ENCODE measurements around the gene NOSIP. TPM values are rescaled to one million over a fixed set of nuclear protein-coding genes. Genes with fewer than 3 reads are reported as not detected.

The NOSIP gene
- total and polyA plus RNA-seq, 10 of the 15 experiments (the other 5 are each of a cell fraction or from before 2014, with no cell fraction given) = 7.2 to 85.5 (median 48.4) TPM

GRCh38 chr19:49570138-49570856 is 10.1 kb downstream of the NOSIP start (continued):
- 0 out of 2 replicates have a peak, but pooled peaks have one; percentile 21 for TF ChIP-seq ESRRA (IDR thresholded peaks at IDR 0.05; ENCODE audit: low read length)
- no peak for TF ChIP-seq SMAD5 (IDR thresholded peaks at IDR 0.05; ENCODE audit: low read depth)
- TF ChIP-seq HSF1 (IDR thresholded peaks at IDR 0.05; ENCODE audit: low read depth, low read length) = no peak
- no peak for TF ChIP-seq ZNF274 (IDR thresholded peaks at IDR 0.05; ENCODE audit: insufficient read depth, insufficient read length)
- TF ChIP-seq RCOR1 (conservative IDR thresholded peaks at IDR 0.05; ENCODE audit: low read depth, low read length) = no peak
- TF ChIP-seq NKRF (conservative IDR thresholded peaks at IDR 0.05) = no peak
- TF ChIP-seq SMC3 (IDR thresholded peaks at IDR 0.05; ENCODE audit: borderline replicate concordance, low read length) = peak; percentile 83
- TF ChIP-seq YY1 (IDR thresholded peaks at IDR 0.05; ENCODE audit: low read depth, low read length) = peak; percentile 69
- TF ChIP-seq E2F8 (IDR thresholded peaks at IDR 0.05; ENCODE audit: low read depth, partially characterized antibody) = no peak
- no peak for TF ChIP-seq PAX5 (IDR thresholded peaks at IDR 0.05; ENCODE audit: borderline replicate concordance, low read depth, low read length)
- no peak for TF ChIP-seq PAX8 (IDR thresholded peaks at IDR 0.05)
- no peak for TF ChIP-seq IRF3 (IDR thresholded peaks at IDR 0.05)
- no peak for TF ChIP-seq POLR2AphosphoS2 (IDR thresholded peaks at IDR 0.05; ENCODE audit: low read depth, low read length)
- TF ChIP-seq BRCA1 (IDR thresholded peaks at IDR 0.05; ENCODE audit: low read depth, low read length) = no peak
- TF ChIP-seq ZBTB33 (IDR thresholded peaks at IDR 0.05) = no peak
- TF ChIP-seq CTCF (IDR thresholded peaks at IDR 0.05 in 2 of 3, conservative IDR thresholded peaks at IDR 0.05 in 1 of 3; ENCODE audit: control insufficient read depth in 2 of 3, extremely low read depth in 1 of 3, insufficient read depth in 1 of 3, low read depth in 3 of 3, low read length in 3 of 3) = peak; percentile 94 to 100 (median 99); a peak in 5 of 6 replicates
- TF ChIP-seq SIN3A (IDR thresholded peaks at IDR 0.05; ENCODE audit: low read depth, low read length) = no peak
- TF ChIP-seq NBN (IDR thresholded peaks at IDR 0.05) = 0 out of 2 replicates have a peak, but pooled peaks have one; percentile 37
- no peak for TF ChIP-seq SIX5 (IDR thresholded peaks at IDR 0.05; ENCODE audit: low read depth, low read length, severe bottlenecking)

Data from GM12878 (cell line).